ENCODE measurements around the gene IGF1R. TPM values are rescaled to one million over a fixed set of nuclear protein-coding genes. Genes with fewer than 3 reads are reported as not detected.

Gene IGF1R
- total RNA-seq, 1 donor from 2014 or later, result 31.4 TPM

DNA sequence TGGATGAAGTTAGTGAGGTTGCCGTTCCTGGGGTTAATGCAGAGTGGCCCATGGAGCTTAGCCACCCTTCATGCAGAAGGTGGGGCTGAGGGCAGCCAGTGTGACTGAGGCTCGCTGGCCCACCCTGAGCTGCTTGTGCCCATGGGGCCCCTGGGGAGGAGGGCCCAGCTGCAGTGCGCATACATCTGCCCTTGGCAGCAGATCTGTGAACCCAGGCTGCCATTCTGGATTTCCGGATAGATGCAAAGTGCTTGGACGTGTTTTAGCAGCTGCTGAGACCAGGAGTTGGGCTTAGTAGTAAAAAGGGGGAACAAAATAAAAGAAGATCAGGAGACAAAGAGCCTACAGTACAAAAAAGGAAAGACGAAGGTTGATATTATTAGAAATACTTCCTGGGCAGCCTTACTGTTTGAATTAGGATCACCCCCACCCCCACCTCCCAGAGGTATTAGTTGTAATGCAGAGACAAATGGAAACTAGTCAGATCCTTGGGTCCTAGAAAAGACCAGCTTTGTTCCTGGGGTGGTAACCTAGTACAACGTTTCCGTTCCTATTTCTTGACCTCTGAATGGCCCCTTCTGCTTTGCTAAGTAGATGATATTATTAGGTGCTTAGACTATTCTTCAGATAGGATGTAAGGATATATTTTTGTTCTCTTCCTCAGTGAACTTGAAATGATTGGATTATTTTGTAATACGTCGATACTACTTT, 70.2 kb downstream of the IGF1R start:
- DNase-seq (no peak), ATAC-seq (ENCODE audit: poor library complexity) (no peak)
- intact Hi-C loops (cut with DNase I), result no loop called here

DNA sequence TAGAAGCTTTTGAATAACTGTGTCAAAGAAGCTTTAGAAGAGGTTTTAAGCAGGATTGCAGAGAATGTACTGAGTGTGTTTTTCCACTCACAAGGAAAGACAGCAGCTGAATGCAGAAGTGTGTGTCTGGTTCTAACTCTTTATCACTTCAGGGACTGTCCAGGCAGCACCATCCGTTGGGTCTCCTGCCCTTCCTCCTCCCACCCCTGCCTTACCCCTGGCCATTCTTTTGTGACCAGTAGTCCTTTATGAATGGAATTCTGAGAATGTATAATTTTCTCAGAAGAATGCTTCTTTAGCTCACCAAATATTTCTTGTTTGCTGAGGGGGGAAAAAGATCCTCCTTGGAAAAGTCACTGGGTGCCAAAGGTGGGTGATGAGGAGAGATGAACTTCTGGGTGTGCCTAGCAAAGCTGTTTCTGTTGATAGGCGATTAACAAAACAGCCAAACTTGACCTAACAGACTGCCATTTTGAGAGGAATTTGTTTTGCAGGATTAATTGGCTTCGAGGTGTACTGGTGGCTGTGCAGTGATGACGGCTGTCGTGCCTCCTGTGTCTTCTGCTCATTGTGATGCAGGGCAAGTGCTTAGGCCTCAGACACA, 70.9 kb downstream of the IGF1R start:
- DNase-seq (no peak), ATAC-seq (ENCODE audit: poor library complexity) (no peak)
- intact Hi-C loops (cut with DNase I), result no loop called here

DNA sequence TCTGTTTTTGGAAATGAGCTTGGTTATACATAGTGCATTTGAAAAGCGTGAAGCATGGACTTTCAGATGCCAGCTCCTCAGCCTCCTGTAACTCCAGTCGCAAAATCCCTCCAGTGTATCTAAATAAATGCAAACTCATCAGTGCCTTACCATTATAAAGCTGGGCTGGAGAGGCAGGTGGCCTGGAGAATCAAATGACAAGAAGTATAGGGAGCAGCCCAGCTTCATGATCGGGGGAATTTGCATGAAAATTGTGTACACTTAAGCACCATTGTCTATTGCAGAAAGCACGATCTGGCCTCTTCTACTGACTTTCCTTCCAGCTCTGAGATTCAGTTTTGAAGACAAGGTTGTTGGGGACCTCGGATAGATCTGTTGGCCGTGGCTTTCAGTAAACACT, 71.7 kb downstream of the IGF1R start:
- no peak for DNase-seq
- ATAC-seq (ENCODE audit: poor library complexity), result no peak
- intact Hi-C loops (cut with DNase I), result no loop called here

DNA sequence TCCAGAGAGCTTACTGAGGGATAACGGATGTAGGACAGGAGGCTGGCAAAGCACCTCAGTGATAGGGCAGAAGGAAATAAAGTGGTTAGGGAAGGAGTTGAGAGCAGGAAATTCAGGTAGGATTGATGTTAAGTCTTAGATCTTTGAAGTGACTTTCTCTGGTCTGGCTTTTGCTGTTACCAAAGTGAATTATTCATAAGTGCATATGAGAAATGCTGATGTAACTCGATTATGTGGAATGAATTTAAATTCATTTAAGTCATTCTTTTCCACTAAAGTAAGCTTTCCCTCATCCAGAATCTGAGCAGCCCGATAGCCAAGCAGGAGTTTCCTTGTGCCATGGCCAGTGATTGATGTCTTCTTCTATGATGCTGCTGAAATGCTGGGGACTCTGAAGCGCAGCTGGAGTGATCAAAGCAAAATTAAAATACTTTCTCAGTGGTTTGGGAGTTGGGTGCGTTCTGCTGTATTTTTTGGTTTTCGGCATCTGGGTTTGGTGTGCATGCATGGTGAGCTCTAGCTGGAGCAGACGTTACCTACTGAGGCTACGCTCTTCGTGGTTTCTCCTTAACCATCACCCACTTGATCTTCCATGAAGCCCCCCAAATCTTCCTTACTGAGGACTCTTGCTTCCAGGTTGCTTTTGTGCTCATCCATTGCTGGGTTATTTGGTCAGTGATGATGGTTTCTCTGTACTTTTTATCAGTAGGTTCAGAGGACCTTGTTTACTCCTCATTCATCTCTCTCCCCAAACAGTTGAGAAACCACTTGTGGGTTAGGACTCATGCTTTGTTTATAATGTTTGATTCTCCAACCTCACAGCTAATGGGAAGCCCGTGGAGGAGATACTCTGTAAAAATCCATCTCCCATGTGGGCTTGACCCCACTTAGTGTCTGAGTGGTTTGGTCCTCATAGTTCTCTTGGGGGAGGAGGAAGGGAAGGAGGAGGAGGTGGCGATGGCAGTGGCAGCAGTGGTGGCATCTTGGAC, 72.5 kb downstream of the IGF1R start:
- intact Hi-C loops (cut with DNase I), result no loop called here
- no peak for ATAC-seq (ENCODE audit: poor library complexity)
- DNase-seq, result no peak

DNA sequence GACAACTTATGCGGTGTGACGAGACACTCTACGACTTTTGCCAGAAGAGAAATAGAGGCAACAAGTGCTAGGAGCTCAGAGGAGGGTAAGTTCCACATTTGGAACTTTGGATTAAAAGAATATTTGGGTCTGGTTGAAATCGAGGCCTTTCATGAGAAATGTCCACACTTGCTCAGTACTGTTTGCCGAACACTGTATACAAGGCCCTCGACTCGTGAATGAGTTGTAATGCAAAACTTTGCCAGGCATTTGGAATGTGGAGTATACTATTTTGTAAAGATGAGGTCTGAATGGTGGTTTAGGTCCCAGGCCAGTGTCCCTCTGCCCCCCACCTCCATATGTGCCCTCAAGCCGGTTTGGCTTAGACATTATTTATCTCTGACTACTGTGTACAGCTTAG, 73.9 kb downstream of the IGF1R start:
- no peak for ATAC-seq (ENCODE audit: poor library complexity)
- no peak for DNase-seq
- intact Hi-C loops (cut with DNase I), result no loop called here

DNA sequence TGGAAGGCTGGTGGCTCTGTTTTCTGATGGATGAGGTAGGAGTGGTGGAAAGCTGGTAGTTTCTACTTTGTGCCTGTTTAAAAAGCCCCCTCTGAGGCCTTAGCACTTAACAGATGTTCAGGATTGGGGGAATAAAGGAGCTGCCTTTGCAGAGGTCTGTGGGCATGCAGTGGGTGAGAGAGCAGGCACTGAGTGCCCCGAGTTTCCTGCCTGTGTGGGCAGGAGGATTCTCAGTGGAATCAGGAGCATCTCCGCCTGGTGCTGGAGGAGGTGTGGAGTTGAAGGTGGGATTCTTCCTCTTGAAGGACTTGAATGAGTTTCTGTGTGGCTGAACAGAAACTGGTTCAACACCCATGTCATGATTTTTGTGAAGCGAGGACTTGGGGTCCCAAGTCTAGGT, 74.3 kb downstream of the IGF1R start:
- no peak for DNase-seq
- ATAC-seq (ENCODE audit: poor library complexity), result no peak
- intact Hi-C loops (cut with DNase I), result no loop called here

DNA sequence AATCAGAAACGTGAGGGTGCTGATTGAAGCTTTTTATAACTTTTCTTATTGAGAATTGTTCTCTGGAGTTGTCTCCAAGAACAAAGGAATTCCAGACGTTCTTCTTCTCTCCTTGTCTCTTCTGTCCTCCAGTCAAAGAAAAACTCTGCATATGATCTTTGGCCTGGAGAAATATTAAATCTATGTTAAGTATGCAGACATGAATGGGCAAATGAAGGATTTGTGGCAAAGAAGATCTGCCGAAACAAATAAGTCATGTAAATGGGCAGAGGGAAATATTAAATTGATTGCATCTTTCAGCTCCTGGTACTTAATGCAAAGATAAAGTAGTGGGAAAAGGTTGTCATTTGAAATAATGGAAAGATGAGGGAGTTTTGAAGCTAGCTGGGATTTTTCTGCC, 74.9 kb downstream of the IGF1R start:
- intact Hi-C loops (cut with DNase I), result no loop called here
- ATAC-seq (ENCODE audit: poor library complexity) (no peak), DNase-seq (no peak)

DNA sequence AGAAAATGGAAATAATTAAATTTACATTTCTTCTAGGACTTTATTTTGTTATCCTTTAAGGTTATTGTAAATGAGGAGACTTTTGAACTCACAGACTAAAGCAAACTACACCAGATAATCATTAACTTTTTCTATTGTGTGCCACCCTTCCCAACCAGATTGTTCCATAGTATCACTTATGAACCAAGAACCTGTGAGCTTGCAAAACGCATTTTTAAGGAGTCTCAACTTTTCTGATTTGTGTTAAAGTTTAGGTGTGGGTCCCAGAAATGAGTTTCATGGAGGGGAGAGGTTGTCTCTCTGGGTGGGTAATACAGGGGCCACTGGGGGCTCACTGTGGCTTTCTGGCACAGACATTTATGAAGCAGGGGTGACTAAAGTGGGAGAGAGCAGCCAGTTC, 75.7 kb downstream of the IGF1R start:
- intact Hi-C loops (cut with DNase I), result no loop called here
- DNase-seq, result no peak
- no peak for ATAC-seq (ENCODE audit: poor library complexity)

DNA sequence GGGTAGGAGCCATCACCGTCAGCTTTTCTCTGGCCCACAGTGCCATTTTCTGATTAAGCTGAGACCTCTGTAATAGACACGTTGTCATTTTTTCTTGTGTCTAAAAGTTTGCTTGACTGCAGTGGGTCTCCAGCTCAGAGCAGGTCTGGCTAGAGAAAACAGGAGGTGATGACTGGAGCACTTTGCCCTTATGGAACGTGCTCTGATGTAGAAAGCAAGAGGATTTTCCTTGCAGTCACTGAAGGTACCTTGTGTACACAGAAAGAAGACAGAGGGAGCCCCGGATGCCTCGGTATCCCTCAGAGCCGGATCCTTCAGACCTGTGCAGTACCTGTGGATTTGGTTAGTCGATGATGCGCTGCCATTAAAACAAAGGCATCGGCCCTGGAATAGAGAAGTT, 76.2 kb downstream of the IGF1R start:
- ATAC-seq (ENCODE audit: poor library complexity) (no peak), DNase-seq (no peak)
- intact Hi-C loops (cut with DNase I), result no loop called here

DNA sequence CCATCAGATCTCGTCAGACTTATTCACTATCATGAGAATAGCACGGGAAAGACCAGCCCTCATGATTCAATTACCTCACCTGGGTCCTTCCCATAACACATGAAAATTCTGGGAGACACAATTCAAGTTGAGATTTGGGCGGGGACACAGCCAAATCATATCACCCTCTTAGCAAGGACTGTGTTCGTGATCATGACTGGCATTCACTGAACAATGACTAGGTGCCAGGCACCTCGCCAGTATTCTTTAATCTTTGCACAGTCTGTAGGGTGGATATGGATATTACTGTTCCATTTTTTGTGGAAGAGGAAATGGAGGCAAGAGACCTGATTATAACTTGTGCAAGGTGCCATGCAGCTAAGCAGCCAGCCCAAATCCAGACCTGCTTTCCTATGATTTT, 77.5 kb downstream of the IGF1R start:
- DNase-seq (no peak), ATAC-seq (ENCODE audit: poor library complexity) (no peak)
- intact Hi-C loops (cut with DNase I), result no loop called here

DNA sequence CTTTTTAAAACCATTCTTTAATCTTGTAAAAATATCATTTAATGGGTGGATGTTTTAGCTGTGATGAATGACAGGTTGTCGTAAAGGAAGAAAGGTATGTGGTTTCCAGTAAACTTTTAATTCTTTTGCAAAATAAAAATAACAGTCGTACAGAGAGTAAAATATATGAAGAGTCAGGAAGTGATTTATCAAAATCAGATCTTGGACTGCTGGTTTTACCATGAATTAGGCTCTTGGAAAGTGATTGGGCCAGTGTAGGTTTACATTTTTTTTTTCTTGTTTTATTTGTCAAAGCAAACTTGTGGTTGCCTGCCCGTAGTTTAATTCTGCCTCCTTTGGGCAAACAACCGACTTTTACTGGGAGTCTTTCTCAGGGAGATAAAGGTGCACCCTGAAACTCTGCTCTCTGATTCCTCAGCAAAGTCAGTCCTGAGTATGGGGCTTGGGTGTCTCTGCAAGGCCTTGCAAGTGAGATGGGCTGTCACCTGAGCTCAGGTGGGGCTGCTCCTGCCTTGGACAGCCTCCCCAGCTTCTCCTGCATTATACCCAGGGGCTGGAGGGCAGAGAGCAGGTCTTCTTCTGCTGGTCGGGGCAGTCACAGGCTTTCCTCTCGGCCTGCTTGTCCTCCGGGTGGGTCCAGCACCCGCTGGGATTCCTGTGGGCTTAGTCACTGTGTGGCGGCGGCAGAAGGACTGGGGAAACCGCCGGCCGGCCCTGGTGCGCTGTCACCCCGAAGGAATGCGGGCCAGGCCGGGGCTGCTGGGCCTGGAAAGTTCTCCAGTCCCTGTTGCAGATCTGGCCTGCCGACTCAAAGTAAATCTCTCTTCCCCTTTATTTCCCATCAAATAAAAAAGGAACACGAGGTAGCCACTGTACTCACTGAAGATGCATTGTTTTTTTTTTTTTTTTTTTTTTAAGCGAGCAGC, 79.0 kb downstream of the IGF1R start:
- DNase-seq, result peak; percentile 90
- intact Hi-C loops (cut with DNase I), result no loop called here
- peak; percentile 88 for ATAC-seq (ENCODE audit: poor library complexity)

DNA sequence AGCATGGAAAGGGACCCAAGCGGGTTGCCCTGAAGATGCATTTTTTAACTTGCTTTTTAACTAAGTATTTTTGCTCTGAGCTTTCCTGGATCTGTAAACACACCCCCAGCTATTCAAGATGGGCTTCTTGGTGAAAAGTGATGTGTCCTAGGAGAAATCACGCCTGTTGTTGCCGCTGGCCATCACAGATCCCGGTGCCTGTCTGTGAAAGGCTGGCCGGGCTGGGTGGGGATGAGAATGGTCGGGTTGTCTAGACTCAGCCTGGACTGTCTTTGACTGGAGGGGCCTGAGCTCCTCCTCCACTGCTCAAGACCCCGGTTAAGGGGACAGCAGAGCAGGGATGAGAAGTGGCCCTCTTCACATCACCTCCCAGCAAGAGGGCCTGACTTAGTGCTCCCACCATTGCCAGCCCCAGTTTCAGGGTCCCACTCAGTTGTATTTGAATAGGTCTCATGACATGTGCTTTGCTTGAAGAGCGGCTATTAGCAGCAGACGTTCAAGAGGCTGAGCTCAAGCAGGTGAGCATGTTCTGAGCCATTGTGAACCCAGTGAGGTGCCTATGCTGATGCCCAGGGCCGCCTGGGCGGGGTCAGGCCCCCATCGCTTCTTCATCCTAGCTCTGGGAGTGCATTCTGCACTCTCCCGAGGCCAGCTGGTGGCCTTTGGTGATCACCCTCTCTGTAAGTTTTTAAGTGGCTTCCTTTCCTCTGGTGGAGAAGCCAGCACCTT, 79.9 kb downstream of the IGF1R start:
- DNase-seq (no peak), ATAC-seq (ENCODE audit: poor library complexity) (no peak)
- intact Hi-C loops (cut with DNase I), result no loop called here

DNA sequence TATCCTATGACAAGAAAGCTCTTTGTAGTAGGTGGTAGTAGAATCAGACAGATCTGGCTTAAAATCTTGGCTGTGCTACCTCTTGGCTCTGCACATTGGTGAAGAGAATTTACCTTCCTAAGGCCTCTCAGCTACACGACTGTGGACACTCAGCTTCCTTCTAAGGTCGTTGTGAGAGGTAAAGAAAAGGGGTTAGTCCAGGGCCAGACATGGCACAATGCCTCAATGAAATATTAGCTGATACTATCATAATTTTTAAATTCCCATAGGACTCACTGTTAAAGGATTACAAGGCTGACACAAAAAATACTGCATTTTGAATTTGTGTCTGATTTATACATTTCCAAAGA, 80.4 kb downstream of the IGF1R start:
- intact Hi-C loops (cut with DNase I), result no loop called here
- no peak for DNase-seq
- ATAC-seq (ENCODE audit: poor library complexity), result no peak

DNA sequence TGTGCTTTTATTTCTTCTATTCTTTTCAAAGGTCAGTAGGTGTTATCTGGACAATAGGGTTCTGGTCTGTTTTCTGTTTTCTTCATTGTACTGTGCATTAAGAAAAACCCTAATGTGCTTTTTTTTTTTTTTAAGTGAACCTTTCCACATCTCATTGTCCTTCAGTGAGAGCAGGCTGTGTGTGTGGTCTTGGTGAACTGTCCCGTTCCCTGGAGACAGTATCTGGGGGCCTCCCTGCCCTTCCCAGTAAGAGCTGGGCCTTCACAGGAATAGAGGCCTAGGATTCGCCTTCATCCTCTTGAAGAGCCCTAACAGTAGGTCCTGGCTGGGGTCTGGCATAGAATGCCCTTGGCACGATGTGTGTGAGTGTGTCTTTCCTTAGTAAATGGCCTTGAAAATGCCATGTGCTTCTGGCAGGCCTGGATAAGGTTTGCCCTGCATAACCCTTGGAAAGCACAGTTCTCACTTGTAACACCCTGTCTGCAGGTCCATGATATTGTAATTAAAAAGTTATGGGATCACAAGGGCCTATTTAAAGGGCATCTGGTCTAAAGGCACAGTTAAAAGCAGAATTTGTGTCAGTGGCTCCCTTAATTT, 81.2 kb downstream of the IGF1R start:
- intact Hi-C loops (cut with DNase I), result no loop called here
- DNase-seq, result peak; percentile 55

DNA sequence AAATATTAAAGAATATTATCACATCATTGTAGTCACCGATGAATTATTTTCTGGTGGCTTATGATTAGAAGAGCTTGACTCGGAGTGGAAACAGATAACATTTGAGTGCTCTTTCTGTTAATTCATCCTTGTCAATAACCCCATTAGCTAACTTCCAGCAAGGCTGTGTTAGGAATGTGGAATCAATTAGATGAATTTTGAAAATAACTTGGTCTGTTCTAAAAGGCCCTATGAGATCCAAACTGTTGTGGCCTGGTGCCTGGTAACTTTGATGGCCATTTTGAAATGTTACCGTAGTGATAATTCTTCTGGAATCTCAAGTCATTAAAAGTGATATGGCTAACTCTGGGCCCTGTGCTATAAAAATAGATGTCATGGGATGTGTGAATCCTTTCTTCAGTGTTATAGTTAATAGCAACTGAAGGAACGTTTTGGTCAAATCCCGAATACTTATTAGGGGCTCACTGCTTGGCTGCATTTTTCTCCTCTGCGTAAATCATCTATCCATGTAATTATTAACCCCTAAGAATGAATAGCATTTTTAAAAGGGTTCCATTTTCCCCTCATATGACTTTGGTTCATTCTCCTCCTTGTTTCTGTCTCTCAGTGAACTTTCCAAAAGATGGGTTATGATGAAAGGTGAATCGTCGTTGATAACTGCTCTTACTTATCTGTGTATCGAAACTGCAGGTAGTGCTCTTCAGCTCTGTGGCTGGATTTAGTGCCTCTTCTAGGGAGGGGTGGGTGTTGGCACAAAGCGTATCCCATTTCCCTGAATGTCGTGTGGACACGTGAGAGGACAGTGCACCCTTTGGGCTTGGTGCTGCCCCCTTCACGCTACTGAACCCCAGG, 82.7 kb downstream of the IGF1R start:
- ATAC-seq (ENCODE audit: poor library complexity), result no peak

More for the DNA sequence above, 81.2 kb downstream of the IGF1R start:
- ATAC-seq (ENCODE audit: poor library complexity), result peak; percentile 67

DNA sequence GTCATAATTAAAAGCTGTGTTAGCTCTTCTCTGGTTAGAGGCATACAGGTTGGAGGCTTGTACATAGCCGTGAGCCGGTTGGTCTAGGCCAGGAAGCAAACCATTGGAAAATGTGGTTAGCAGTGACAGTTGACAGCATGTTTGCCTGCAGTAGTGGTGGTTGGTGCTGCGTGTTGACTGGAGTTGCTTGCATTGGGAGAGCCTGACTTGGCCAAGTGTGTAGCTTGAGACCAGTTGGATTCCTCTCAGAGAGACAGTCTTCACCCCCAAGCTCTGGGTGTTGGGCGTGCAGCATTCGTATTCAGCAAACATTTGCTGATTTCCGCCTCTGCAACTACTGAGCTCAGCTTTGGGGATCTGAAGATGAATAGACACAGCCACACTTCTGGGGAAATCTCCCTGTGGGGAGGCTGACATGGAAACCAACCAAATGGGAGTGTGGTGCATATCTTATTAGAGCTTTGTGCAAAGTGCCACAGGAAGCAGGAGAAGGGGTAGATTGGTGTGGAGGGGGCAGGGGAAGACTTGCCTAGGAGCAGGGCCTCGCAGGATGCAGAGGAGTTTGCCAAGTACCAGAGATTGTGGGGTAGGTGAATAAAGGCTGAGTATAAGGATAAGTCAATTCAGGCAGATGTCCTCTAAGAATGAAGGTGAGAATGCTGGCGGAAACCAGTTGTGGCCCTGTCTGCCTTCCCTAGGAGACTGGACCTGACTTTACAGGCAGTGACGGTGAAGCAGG, 83.5 kb downstream of the IGF1R start:
- no peak for DNase-seq
- intact Hi-C loops (cut with DNase I), result no loop called here
- no peak for ATAC-seq (ENCODE audit: poor library complexity)

More for the DNA sequence above, 82.7 kb downstream of the IGF1R start:
- no peak for DNase-seq
- intact Hi-C loops (cut with DNase I), result no loop called here
